ENCODE results near the gene SARS1.
A peak's percentile ranks its signal among the peaks of the same experiment; 100 is the strongest.

SARS1 gene

GRCh38 chr1:109248444-109248796 lies 34.7 kb downstream of the SARS1 start:
- no peak for TF ChIP-seq CTCF (conservative IDR thresholded peaks at IDR 0.05; ENCODE audit: low read length)
- no peak for TF ChIP-seq EZH2phosphoT487 (IDR thresholded peaks at IDR 0.05; ENCODE audit: borderline replicate concordance)
- Histone ChIP-seq H3K36me3 (ENCODE audit: insufficient read depth, low read length) (no peaks in the 10 kb centered on the region), H3K4me1 (ENCODE audit: insufficient read depth, low read length, poor library complexity, severe bottlenecking) (peaks cover 5% of the 10 kb centered on the region), H4K20me1 (ENCODE audit: insufficient read depth, low read length, poor library complexity, severe bottlenecking) (no peaks in the 10 kb centered on the region), H3K9ac (ENCODE audit: low read depth, low read length, poor library complexity, severe bottlenecking) (no peak overlapping the region), H2AFZ (ENCODE audit: low read length) (0 out of 2 replicates have a peak overlapping the region, but pooled peaks have one; percentile 73), H3K27me3 (ENCODE audit: insufficient read depth, low read length, poor library complexity, severe bottlenecking) (peaks cover 9% of the 10 kb centered on the region), H3K4me3 (ENCODE audit: low read length, poor library complexity, severe bottlenecking) (no peak overlapping the region), H3K9me2 (replicated peaks; ENCODE audit: low read depth, low read length) (no peaks in the 10 kb centered on the region), H3K79me2 (ENCODE audit: insufficient read depth, low read length) (no peaks in the 10 kb centered on the region), H3K4me2 (ENCODE audit: low read depth, low read length, poor library complexity, severe bottlenecking) (no peak overlapping the region), H3K9me3 (ENCODE audit: insufficient read depth, low read depth, low read length) (no peaks in the 10 kb centered on the region), H3F3A (ENCODE audit: low read depth) (no peaks in the 10 kb centered on the region)

- Histone ChIP-seq H3K4me2 (ENCODE audit: low read depth, low read length, poor library complexity, severe bottlenecking) (peak within 1 kb of the TSS; percentile 58), H3K9me3 (ENCODE audit: insufficient read depth, low read depth, low read length) (no peaks in the 10 kb centered on the region), H3K9me2 (replicated peaks; ENCODE audit: low read depth, low read length) (no peaks in the 10 kb centered on the region), H3K9ac (ENCODE audit: low read depth, low read length, poor library complexity, severe bottlenecking) (no peak within 1 kb of the TSS), H3K79me2 (ENCODE audit: insufficient read depth, low read length) (no peaks in the 10 kb centered on the region), H4K20me1 (ENCODE audit: insufficient read depth, low read length, poor library complexity, severe bottlenecking) (no peaks in the 10 kb centered on the region), H3K4me1 (ENCODE audit: insufficient read depth, low read length, poor library complexity, severe bottlenecking) (peaks cover 5% of the 10 kb centered on the region), H3K27me3 (ENCODE audit: insufficient read depth, low read length, poor library complexity, severe bottlenecking) (peaks cover 9% of the 10 kb centered on the region), H3F3A (ENCODE audit: low read depth) (no peaks in the 10 kb centered on the region), H2AFZ (ENCODE audit: low read length) (peak within 1 kb of the TSS; percentile 73), H3K4me3 (ENCODE audit: low read length, poor library complexity, severe bottlenecking) (peak within 1 kb of the TSS; percentile 65), H3K36me3 (ENCODE audit: insufficient read depth, low read length) (no peaks in the 10 kb centered on the region)
- TF ChIP-seq CTCF (conservative IDR thresholded peaks at IDR 0.05; ENCODE audit: low read length) (peak; percentile 39), EZH2phosphoT487 (IDR thresholded peaks at IDR 0.05; ENCODE audit: borderline replicate concordance) (no peak)
Observed at GRCh38 chr1:109248797-109249629, 35.3 kb downstream of the SARS1 start, which contains the start of gene CELSR2. Gene CELSR2 (plus strand): TSS chr1:109249539. CDS start chr1:109250080, 541 bp downstream.

DNA sequence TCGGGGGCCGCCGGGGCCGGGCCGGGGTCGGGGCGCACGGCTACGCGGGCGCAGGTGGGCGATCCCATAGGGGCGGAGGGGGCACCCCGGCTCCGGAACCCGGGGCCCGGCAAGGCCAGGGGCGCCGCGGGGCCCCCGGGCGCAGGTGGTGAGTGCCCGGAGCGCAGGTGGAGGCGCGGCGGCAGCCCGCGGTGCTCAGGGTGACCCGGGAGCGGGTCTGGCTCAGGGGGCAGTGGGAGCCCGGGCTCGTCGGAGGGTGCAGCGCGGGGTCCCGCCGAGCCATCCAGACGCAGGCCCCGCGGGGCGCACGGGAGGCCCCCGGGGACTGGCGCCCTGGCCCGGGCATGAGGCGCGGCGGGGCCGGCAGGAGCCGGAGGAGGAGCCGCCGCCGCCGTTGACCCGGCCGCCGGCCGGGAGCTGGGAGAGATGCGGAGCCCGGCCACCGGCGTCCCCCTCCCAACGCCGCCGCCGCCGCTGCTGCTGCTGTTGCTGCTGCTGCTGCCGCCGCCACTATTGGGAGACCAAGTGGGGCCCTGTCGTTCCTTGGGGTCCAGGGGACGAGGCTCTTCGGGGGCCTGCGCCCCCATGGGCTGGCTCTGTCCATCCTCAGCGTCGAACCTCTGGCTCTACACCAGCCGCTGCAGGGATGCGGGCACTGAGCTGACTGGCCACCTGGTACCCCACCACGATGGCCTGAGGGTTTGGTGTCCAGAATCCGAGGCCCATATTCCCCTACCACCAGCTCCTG lies 36.1 kb downstream of the SARS1 start:
- TF ChIP-seq CTCF (conservative IDR thresholded peaks at IDR 0.05; ENCODE audit: low read length) = no peak
- TF ChIP-seq EZH2phosphoT487 (IDR thresholded peaks at IDR 0.05; ENCODE audit: borderline replicate concordance) = no peak
- H2AFZ ChIP-seq (ENCODE audit: low read length) = no peak overlapping the region

More for the DNA sequence above, 36.1 kb downstream of the SARS1 start:
- Histone ChIP-seq H3F3A (ENCODE audit: low read depth) (no peaks in the 10 kb centered on the region), H3K27me3 (ENCODE audit: insufficient read depth, low read length, poor library complexity, severe bottlenecking) (peaks cover 9% of the 10 kb centered on the region), H3K36me3 (ENCODE audit: insufficient read depth, low read length) (no peaks in the 10 kb centered on the region), H3K4me2 (ENCODE audit: low read depth, low read length, poor library complexity, severe bottlenecking) (peak overlapping the region; percentile 58), H3K4me1 (ENCODE audit: insufficient read depth, low read length, poor library complexity, severe bottlenecking) (peaks cover 5% of the 10 kb centered on the region), H3K79me2 (ENCODE audit: insufficient read depth, low read length) (no peaks in the 10 kb centered on the region), H4K20me1 (ENCODE audit: insufficient read depth, low read length, poor library complexity, severe bottlenecking) (no peaks in the 10 kb centered on the region), H3K4me3 (ENCODE audit: low read length, poor library complexity, severe bottlenecking) (peak overlapping the region; percentile 65), H3K9me3 (ENCODE audit: insufficient read depth, low read depth, low read length) (no peaks in the 10 kb centered on the region), H3K9ac (ENCODE audit: low read depth, low read length, poor library complexity, severe bottlenecking) (no peak overlapping the region), H3K9me2 (replicated peaks; ENCODE audit: low read depth, low read length) (no peaks in the 10 kb centered on the region)

Data from Loucy (cell line).